HepG2 (cell line): Measurements from ENCODE around the gene RTP5. TPM values are rescaled to one million over a fixed set of nuclear protein-coding genes. Genes with fewer than 3 reads are reported as not detected.

Experiments
- ATAC-seq: fragments of 200-7000 bp; cut with Tn5 transposase; 3 replicates; pipeline ENCODE4 v1.9.1; 2020; ENCODE audit warnings: mild to moderate bottlenecking, moderate library complexity
- BruUV-seq: library from RNA; stranded (reverse); fragments of 400-500 nt; replicated peaks from 2 replicates; lab custom pipeline; 2021; lab: Mats Ljungman, UMichigan
- CTCF ChIA-PET: fragments of 300-600 bp; formaldehyde crosslinking; extraction: SDS; loops from one replicate; lab custom pipeline; 2021; ENCODE audit warnings: low total read pairs, inconsistent platforms, low intra/inter-chr PET ratio; lab: Yijun Ruan, JAX
- POLR2A ChIA-PET: fragments of 350-600 bp; sonication (Branson Sonifier 250); formaldehyde crosslinking; loops from one replicate; lab custom pipeline; 2020; ENCODE audit warnings: antibody characterized with exemption, inconsistent platforms; lab: Yijun Ruan, JAX
- DNase-seq: peaks from one replicate; pipeline ENCODE4 v3.0.0-alpha.2; 2015; ENCODE audit warnings: low spot score
- FAIRE-seq: peaks from 3 replicates; lab custom pipeline; 2011; peaks lifted over from hg19 to GRCh38; lab: Jason Lieb, UNC
- H2AFZ ChIP-seq: one replicate; pipeline ENCODE4 v1.6.1; 2011; ENCODE audit warnings: low read length, inconsistent platforms
- H3K27ac ChIP-seq: fragments of 300-600 bp; 3 replicates; pipeline ENCODE4 v1.8.0; 2011; ENCODE audit warnings: mixed run types, mild to moderate bottlenecking, mixed read lengths, low read length, inconsistent platforms; ENCODE audit not compliant: insufficient read depth; ENCODE audit errors: extremely low read length
- H3K27me3 ChIP-seq, 2 experiments: fragments of 200-600 bp in 1 of 2; 2 replicates in 1 of 2; 3 replicates in 1 of 2; pipeline versions ENCODE4 v1.6.0 to v1.8.0; 2011; ENCODE audit warnings: low read length in 2 of 2, mild to moderate bottlenecking in 2 of 2, moderate library complexity in 2 of 2, inconsistent platforms in 1 of 2; ENCODE audit not compliant: insufficient read depth in 2 of 2, control insufficient read depth in 1 of 2
- H3K36me3 ChIP-seq, 2 experiments: fragments of 200-600 bp in 1 of 2; replicated peaks in 1 of 2; 2 replicates in 1 of 2; 3 replicates in 1 of 2; pipeline versions ENCODE4 v1.5.1 to v1.8.0; 2011; ENCODE audit warnings: low read length in 2 of 2, inconsistent platforms in 1 of 2; ENCODE audit not compliant: insufficient read depth in 2 of 2, control insufficient read depth in 1 of 2
- H3K4me1 ChIP-seq: 2 replicates; pipeline ENCODE4 v1.5.1; 2012; ENCODE audit warnings: low read length, inconsistent platforms; ENCODE audit not compliant: insufficient read depth
- H3K4me2 ChIP-seq: 2 replicates; pipeline ENCODE4 v1.6.0; 2011; ENCODE audit warnings: low read depth, low read length, inconsistent platforms
- H3K4me3 ChIP-seq, 3 experiments: fragments of 200-600 bp in 1 of 3; sonication (generic), shearing (Covaris generic) in 1 of 3; replicated peaks in 1 of 3; 2 replicates each; pipeline ENCODE4 v1.5.1; 2011 to 2016; ENCODE audit warnings: low read length in 3 of 3, inconsistent platforms in 2 of 3, low read depth in 2 of 3, mild to moderate bottlenecking in 2 of 3, control low read depth in 1 of 3, mixed read lengths in 1 of 3; ENCODE audit not compliant: insufficient read depth in 1 of 3
- H3K79me2 ChIP-seq: one replicate; pipeline ENCODE4 v1.6.1; 2011; ENCODE audit warnings: low read length, inconsistent platforms; ENCODE audit not compliant: insufficient read depth
- H3K9ac ChIP-seq: 2 replicates; pipeline ENCODE4 v1.6.0; 2011; ENCODE audit warnings: mild to moderate bottlenecking, low read depth, low read length, inconsistent platforms; ENCODE audit not compliant: insufficient read depth
- H3K9me3 ChIP-seq: 2 replicates; pipeline ENCODE4 v1.5.1; 2012; ENCODE audit warnings: mild to moderate bottlenecking, low read length
- H4K20me1 ChIP-seq: 2 replicates; pipeline ENCODE4 v1.6.0; 2011; ENCODE audit warnings: inconsistent platforms, mild to moderate bottlenecking, low read length, moderate library complexity; ENCODE audit not compliant: insufficient read depth
- BHLHE40 ChIP-seq: IDR thresholded peaks from 2 replicates; pipeline ENCODE4 v1.6.1; 2011; ENCODE audit warnings: low read length, improper control_type of control experiment
- CHD4 ChIP-seq: fragments of 200-600 bp; sonication (generic); IDR thresholded peaks from 2 replicates; pipeline ENCODE4 v1.7.0; 2017; ENCODE audit warnings: mild to moderate bottlenecking, low read length, borderline replicate concordance
- GABPA ChIP-seq, 2 experiments: IDR thresholded peaks; 2 replicates each; pipeline ENCODE4 v1.6.1; 2011 to 2016; ENCODE audit warnings: low read depth in 2 of 2, low read length in 1 of 2, missing biosample characterization in 1 of 2, missing genetic modification characterization in 1 of 2
- KDM5B ChIP-seq: sonication (generic); formaldehyde crosslinking; IDR thresholded peaks from 2 replicates; pipeline ENCODE4 v1.4.0; 2020; ENCODE audit warnings: missing genetic modification reagents, mild to moderate bottlenecking, borderline replicate concordance
- MAFK ChIP-seq, 2 experiments: IDR thresholded peaks in 1 of 2; conservative IDR thresholded peaks in 1 of 2; 2 replicates each; pipeline ENCODE4 v1.6.1; 2011; ENCODE audit warnings: improper control_type of control experiment in 2 of 2, low read length in 2 of 2
- ZNF333 ChIP-seq: sonication (generic); formaldehyde crosslinking; IDR thresholded peaks from 2 replicates; pipeline ENCODE4 v1.4.0; 2020; ENCODE audit warnings: mild to moderate bottlenecking, missing genetic modification reagents, borderline replicate concordance
- ZNF7 ChIP-seq: IDR thresholded peaks from 2 replicates; pipeline ENCODE4 v1.6.1; 2016; ENCODE audit warnings: missing biosample characterization, missing genetic modification reagents
- WGBS: methylation state at CpG from one replicate; pipeline ENCODE4 v1.1.6; 2017; ENCODE audit warnings: low lambda C conversion rate; 5-methylcytosine and 5-hydroxymethylcytosine counted together
- in situ Hi-C: cut with HindIII; loops from 2 replicates; pipeline ENCODE4 v1.10.0; 2017; ENCODE audit warnings: low pct_unique_long_range_greater_than_20kb; ENCODE audit not compliant: extremely low pct_ligation_motif_present
- intact Hi-C: fragments of 100-400 bp; cut with micrococcal nuclease; formaldehyde crosslinking; loops from one replicate; pipeline ENCODE4 v1.10.0; 2022; ENCODE audit not compliant: unreplicated experiment
- polyA plus RNA-seq, 8 experiments: library from polyadenylated mRNA; depleted of rRNA in 3 of 8; stranded (reverse) in 7 of 8; unstranded in 1 of 8; fragments of >200 nt; fragmentation: Illumina TruSeq in 4 of 8; extraction: Trizol in 4 of 8; gene quantifications; 2 replicates each; pipeline versions ENCODE4 v1.2.1 to v1.2.3, GENCODE V29; 2011 to 2016; ENCODE audit warnings: low read depth in 4 of 8, missing spikeins in 1 of 8, mixed read lengths in 1 of 8; ENCODE audit not compliant: insufficient read depth in 1 of 8
- total RNA-seq, 5 experiments: library from RNA; depleted of rRNA; stranded (reverse); fragments of >200 nt; fragmentation: Illumina TruSeq; extraction: Trizol; gene quantifications; 2 replicates each; pipeline ENCODE4 v1.2.3, GENCODE V29; 2016; ENCODE audit warnings: low read depth in 1 of 5

RTP5 gene
- total and polyA plus RNA-seq, 2 of the 13 experiments (the other 11 are each of a cell fraction or from before 2014, with no cell fraction given), result not detected

GRCh38 chr2:241885946-241886643, 16.6 kb downstream of the RTP5 start:
- Histone ChIP-seq H3K9me3 (no peaks in the 10 kb centered on the region), H3K4me3 (no peak overlapping the region), H3K4me2 (no peak overlapping the region), H3K4me1 (peaks cover 17% of the 10 kb centered on the region), H2AFZ (no peak overlapping the region), H3K36me3 (no peaks in the 10 kb centered on the region), H4K20me1 (no peaks in the 10 kb centered on the region), H3K9ac (no peak overlapping the region), H3K79me2 (no peaks in the 10 kb centered on the region), H3K27ac (no peak overlapping the region), H3K27me3 (peaks cover 10 to 55% of the 10 kb centered on the region in 2 experiments; a peak in 4 of 5 replicates)
- no peak for DNase-seq
- POLR2A ChIA-PET, result no interaction called here
- intact Hi-C loops (no loop called here), in situ Hi-C loops (no loop called here)
- FAIRE-seq, result no peak
- CTCF ChIA-PET, result no interaction called here
- WGBS, result 35% methylated on average over 13 of the region's 15 CpGs
- no peak for TF ChIP-seq CHD4
- TF ChIP-seq BHLHE40, result 0 out of 2 replicates have a peak, but pooled peaks have one; percentile 23
- TF ChIP-seq MAFK (conservative IDR thresholded peaks at IDR 0.05 in 1 of 2, IDR thresholded peaks at IDR 0.05 in 1 of 2; ENCODE audit: low read length in 2 of 2), result no peak
- TF ChIP-seq ZNF7, result peak; percentile 69
- no peak for TF ChIP-seq GABPA (IDR thresholded peaks at IDR 0.05; ENCODE audit: low read depth, low read length)
- no peak for TF ChIP-seq GABPA (CRISPR knock-in tag; IDR thresholded peaks at IDR 0.05; ENCODE audit: low read depth)
- no TSS peak for BruUV-seq
- ATAC-seq, result peak; percentile 8; the same call in 1 of the 3 replicates

GRCh38 chr2:241886840-241887447, 17.4 kb downstream of the RTP5 start:
- Histone ChIP-seq H3K27ac (no peak overlapping the region), H3K9ac (no peak overlapping the region), H3K79me2 (no peaks in the 10 kb centered on the region), H3K4me1 (peaks cover 19% of the 10 kb centered on the region), H2AFZ (no peak overlapping the region), H3K9me3 (no peaks in the 10 kb centered on the region), H4K20me1 (no peaks in the 10 kb centered on the region), H3K4me2 (no peak overlapping the region), H3K36me3 (no peaks in the 10 kb centered on the region), H3K4me3 (no peak overlapping the region), H3K27me3 (peaks cover 10 to 62% of the 10 kb centered on the region in 2 experiments; a peak in 4 of 5 replicates)
- no peak for DNase-seq
- BruUV-seq, result no TSS peak
- peak; percentile 33; the same call in 2 of the 3 replicates for ATAC-seq
- FAIRE-seq, result no peak
- TF ChIP-seq KDM5B (CRISPR knock-in tag) (no peak), ZNF333 (peak; percentile 96)
- in situ Hi-C loops, result no loop called here
- ChIA-PET CTCF (no interaction called here), POLR2A (no interaction called here)
- 48% methylated on average over 16 of the region's 19 CpGs for WGBS
- intact Hi-C loops, result no loop called here
